Kasumi-1 (cell line): Measurements from ENCODE around the gene KCNT2.
"Not testable (repeated sequence)": the region's sequence is repeated elsewhere in the genome, so short reads cannot be mapped to it uniquely, and the experiment has no call there.

Source experiments
- DNase-seq, 2 experiments: peaks; one replicate each; lab custom pipeline; 2025; lab: John Stamatoyannopoulos, UW

The KCNT2 gene

DNA sequence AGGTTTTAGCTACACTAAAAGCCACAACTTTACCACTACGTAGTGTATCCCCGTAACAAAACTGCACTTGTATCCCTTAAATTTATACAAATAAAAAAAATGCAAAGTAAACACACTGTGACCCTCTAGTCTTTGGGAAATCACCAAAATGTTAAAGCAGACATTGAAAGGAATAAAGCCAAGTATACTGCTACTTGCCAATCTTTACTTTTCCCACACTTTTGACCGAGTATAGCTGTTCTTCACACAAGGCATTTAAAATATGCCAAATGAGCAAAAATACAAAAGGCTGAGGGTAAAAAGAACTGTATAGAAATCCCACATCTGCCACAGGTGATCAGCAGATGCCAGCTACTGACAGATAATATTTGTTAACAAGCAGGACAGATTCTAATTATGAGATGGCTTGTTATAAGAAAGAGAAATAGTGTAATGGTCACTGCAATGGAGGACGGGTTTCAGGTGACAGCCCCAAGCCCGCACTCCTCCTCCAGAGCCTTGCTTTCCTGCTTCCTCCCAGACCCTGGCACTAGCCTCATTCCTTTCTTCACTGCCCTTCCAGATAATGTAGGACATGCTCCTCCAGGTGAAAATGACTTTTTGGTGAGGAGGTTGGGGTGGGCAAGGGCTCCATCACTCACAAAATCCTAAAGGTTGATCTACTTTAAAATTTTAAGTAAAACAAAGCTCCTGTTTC is 18.1 kb downstream of the KCNT2 start:
- no peak for DNase-seq

- no peak for DNase-seq
Observed at GRCh38 chr1:196584696-196585095, 23.5 kb downstream of the KCNT2 start.

DNA sequence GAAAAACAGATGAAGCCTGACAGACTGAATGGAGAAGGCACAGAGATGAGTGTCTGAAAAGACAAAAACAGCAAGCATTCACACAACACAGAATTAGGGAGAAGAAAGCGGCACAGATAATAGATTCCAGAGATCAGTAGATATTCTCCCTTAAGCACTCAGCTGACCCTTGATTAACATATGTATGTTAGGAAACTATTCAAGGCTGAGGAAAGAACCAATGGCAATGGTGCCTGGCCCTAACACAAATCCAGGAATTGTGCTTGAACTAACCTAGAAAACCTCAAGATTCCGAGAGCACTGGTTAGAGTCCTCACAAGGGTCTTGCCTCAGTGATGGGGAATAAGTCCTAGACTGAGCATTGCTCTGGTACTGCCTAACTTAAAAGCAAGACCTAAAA is 30.9 kb downstream of the KCNT2 start:
- no peak for DNase-seq

DNA sequence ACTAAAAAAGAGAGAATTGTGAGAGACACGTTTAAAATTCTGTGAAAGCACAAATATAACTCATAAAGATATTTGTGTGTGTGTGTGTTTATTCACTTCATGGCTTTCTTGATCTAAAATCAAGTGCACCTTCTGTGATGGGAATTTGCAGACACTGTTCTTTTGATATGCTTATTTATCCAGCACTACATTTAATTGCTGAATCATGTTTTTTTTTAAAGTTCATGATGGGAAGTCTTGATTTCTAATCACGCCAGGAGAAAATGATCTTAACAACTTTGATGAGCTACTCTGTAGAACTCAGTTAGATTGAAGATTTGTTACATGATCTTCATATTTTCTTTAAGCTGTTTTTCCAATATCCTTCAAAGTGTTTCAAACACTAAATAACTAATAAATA is 35.0 kb downstream of the KCNT2 start:
- DNase-seq: no peak

DNA sequence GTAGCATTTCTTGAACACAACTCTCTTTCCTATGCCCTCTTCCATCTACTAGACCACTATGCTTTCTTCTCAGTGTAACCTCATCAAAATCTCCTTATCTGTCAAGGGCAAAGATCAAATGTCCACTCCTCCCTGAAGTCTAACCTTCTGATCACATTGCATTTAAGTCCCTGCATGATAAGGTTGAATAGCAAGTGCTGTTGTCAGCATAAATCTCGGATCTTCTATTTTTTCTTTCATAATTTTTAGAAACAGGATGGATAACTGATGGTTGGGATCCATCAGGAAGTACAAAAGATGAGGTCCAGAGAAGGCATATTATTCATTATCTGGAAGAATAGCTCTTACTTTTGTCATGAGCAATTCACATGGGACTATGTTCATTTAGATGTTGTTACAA is 41.0 kb downstream of the KCNT2 start:
- DNase-seq: no peak

DNA sequence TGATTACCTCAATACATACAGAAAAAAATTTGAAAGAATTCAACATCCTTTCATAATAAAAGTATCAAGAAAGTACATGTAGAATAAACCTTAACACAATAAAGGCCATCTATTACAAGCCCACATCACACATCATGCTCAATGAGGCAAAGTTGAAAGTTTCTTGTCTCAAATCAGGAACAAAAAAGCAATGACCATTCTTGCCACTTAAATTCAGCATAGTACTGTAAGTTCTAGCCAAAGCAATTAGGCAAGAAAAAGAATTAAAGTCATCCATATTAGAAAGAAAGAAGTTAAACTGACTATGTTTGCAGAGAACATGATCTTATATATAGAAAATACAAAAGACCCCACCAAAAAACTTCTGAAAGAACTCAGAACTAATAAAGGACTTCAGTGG is 44.5 kb downstream of the KCNT2 start:
- DNase-seq: no peak

- no peak for DNase-seq
Observed at GRCh38 chr1:196559314-196559713, 48.9 kb downstream of the KCNT2 start.

DNA sequence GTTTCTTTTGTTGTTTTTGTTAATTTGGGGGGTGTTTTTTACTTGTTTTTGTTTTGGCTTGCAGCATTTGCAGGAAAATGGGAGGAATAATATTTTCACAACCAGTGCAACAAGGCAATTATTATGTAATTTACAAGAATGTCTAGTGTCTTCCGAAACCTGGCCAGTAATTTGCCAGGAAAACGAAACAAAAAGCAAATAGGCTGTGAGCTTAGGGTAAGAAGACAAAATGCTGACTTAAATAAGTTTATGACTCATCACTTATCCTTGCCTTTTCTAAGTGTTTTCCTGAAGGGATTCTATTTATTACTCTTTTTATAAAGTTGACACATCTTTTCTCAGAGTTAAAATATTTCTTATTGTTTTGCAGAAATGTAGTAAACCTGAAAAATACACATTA is 49.8 kb downstream of the KCNT2 start:
- DNase-seq: no peak

DNA sequence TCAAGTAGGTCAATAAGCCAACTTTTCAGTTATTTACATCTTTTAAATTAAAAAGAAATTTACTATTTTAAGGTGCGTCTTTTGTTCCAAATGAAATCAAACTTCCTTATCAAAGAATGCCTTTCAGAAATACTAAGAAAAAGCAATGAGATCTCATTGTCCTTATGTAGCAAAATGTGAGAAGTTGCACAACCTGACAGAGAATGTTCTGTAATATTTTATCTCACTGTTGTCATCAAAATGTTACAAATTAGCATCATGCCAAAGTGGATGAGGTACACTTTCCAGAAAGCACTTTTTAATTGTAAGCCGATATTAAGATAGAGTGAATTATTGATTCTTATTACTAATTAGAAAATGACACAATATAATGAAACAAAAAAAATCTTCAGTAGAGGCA is 50.4 kb downstream of the KCNT2 start:
- no peak for DNase-seq

- DNase-seq: no peak
Observed at GRCh38 chr1:196550731-196551130, 57.5 kb downstream of the KCNT2 start.

GRCh38 chr1:196546272-196547111 is 61.7 kb downstream of the KCNT2 start:
- no peak for DNase-seq

- DNase-seq: no peak
Observed at GRCh38 chr1:196545222-196545621, 63.0 kb downstream of the KCNT2 start.

DNA sequence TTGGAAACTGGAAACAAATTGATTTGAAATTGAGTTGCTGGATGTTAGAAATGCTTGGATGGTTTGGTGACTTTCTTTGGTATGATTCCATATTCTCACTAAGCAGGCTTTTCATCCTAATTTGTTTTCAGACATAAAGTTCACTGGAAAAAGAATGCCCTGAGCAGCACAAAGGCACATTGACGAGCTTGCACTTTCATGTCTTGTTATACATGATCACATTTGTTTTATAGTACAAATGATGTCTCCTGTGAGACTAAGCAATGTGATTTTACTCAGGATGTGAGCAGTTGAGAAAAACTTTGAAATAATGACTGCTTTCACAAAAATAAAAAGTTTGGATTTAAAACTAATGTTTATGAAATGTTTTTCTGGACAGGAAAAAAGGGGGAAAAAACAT is 63.6 kb downstream of the KCNT2 start:
- DNase-seq: no peak

DNA sequence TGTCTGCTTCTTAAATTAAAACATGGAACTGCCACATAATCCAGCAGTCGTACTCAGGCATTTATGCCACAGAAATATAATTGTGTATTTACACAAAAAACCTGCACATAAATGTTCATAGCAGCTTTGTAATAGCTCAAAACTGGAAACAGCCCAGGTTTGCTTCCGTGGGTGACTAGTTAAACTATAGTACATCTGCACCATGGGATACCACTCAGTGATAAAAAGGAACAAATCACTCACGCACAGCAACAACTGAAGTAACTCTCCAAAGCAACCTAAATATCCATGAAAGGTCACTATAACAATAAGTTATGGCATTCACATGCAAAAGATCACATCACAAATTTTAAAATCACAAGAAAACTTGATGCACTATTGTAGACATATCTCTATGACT is 64.4 kb downstream of the KCNT2 start:
- no peak for DNase-seq

DNA sequence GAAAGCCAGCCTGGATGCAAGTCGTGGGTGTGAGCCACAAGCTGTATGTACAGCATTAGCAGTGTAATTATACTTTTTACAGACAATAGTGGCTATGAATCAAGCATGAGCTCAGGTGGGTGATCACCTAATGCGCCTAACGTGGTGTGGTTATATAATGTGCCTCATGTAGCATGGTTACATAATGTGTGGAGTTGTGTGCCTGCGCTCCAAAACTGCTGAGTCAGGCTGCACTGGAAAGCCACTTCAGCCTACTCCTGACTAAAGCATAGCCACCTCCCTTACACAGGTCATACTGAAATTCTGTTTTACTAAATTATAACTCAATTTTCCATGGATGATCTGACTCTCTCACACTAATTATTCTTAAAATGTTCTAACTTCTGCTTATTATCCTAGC is 69.8 kb downstream of the KCNT2 start:
- DNase-seq: no peak

DNA sequence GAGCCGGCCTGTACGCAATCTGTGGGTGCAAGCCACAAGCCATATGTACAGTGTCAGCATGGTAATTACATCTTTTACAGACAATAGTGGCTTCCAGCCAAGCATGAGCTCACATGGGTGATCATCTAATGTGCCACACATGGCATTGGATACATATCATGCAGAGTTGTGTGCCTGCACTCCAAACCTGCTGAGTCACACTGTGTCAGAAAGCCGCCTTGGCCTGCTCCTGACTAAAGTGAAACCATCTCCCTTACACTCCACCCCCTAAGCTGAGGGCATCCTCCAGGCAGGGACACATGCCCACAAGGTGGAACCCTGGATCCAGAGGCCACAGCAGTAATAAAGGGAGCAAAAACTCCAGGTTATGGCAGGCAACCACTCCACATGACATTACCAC is 72.5 kb downstream of the KCNT2 start:
- DNase-seq: peak in 1 of 2 experiments; percentile 3

DNA sequence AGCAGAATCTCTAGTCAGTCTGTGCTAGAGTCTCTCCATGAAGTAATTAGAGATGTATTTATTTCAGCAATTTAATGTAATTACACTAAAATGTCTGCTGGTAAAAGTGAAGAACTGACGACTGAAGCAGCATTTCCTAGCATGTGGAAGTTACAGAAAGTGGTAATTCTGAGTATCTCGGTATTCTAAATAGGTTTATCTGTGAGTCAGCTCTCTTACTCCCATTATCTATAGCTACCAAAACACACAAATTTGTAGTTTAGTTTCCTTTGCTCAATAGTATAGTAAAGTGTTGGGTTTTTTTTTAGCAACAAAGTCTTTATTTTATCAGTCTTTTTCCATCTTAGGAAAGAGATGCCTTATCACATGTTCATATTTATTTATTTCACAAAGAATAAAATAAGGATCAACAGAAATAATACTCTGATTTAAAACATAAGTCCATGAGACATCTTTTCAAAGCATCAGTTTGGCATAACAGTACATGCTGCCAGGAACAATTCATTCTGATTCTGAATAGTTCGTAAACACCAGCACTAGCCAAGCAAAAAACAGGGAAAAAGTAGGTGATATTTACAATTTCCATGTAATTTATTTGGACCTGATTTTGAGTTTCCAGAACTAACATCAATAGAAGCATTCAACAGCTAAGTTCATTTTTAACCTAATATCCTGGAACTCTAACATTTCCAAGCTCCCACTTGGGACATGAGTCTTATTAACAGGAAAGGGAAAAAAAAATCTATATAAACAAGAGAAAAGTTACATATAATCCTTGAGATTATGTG is 76.3 kb downstream of the KCNT2 start:
- DNase-seq: no peak

DNA sequence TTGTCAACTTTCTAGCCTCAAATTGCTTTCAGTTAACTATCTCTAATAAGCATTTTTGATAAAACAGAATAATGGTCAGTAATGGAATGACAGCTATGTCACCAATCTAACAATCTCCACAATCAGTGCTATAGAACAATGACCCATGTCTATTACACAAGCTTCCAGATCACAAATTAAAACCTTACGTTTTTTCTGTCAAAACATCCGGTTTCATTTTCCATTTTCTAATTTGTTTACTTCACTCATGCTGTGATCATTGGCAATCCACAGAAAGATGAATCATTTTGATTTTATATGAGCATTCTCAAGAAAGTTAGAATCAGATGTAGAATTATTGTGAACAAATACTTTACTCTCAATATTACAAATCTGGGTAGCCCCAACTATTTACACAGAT is 80.3 kb downstream of the KCNT2 start:
- no peak for DNase-seq

- DNase-seq: not testable (repeated sequence)
Observed at GRCh38 chr1:196522574-196523345, 85.5 kb downstream of the KCNT2 start.

- no peak for DNase-seq
Observed at GRCh38 chr1:196517193-196517592, 91.0 kb downstream of the KCNT2 start.

- DNase-seq: no peak
Observed at GRCh38 chr1:196516373-196516772, 91.9 kb downstream of the KCNT2 start.

DNA sequence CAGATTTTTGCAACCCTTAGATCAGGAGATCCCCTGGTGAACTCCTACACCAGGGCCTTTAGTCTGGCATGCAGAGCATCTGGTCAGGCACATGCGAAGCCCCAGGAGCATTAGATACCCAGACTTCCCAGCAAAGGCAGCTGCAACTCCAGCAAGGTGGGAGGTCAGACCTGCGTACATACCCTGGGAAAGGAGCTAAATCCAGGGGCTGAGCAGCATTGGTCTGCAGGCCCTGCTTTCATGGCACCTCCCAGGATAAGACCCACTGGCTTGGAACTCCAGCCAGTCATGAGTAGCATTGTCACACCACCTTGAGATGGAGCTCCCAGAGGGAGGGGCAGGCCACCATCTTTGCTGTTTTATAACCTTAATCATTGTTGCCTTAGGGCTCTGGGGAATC is 92.3 kb downstream of the KCNT2 start:
- no peak for DNase-seq
